Subcutaneous preadipocyte (primary cell): ENCODE results near the gene IGF1. TPM values are rescaled to one million over a fixed set of nuclear protein-coding genes. Genes with fewer than 3 reads are reported as not detected.

ENCODE experiments used
- total RNA-seq: library from RNA; depleted of rRNA; stranded (reverse); fragments of >200 nt; gene quantifications from 2 replicates; pipeline ENCODE4 v1.2.3, GENCODE V29; 2012

The IGF1 gene
- not detected in 2 replicates for total RNA-seq

DNA sequence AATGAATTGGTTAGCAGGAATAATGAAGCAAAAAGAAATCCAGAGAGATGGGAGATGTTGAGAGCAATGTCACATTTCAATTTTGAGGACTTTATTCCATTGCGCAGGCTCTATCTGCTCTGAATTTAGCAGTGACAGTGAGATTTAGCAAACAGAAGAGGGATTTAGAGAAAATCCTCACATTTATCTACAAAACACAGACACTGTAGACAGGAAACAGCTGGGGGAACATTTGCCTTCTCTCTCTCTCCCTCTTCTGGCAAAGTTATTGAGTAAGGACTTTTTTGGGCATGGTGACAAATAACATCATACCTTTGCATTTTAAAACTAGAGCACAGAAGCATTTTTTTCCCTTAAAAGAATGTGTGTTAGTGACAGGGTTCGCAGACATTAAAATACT is at the start of gene IGF1:
IGF1 (minus strand) TSS at position 158 of the 400 bp plus-strand sequence. CDS start 182 bp downstream, outside the sequence.

